HG03097 (cell line): Measurements from ENCODE around the gene AP3B2.

ENCODE experiments used
- ATAC-seq: cut with Tn5 transposase; IDR thresholded peaks from one replicate; pipeline ENCODE4 v1.9.1; 2021; ENCODE audit not compliant: unreplicated experiment, low FRiP score

Gene AP3B2

DNA sequence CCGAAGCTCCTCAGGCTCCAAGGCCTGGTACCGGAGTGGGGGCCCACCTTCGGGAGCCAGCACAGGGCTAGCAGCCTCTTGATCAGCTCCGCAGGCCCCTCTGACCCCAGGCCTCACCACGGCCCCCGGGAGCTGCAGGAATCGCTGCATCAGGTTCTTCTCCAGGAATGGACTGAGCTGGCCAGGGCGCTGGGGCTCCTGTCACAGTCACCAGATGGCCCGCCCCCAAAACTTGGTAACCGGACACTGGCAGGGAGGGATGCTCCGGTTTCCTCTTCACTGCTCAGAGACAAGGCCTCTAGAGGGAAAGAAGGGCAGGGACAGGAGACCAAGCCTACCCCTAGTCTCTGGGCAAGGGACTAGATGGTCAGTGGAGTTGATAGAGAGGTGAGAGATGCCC is 9.9 kb downstream of the AP3B2 start:
- no peak for ATAC-seq

GRCh38 chr15:82698711-82699345 is 10.8 kb downstream of the AP3B2 start:
- no peak for ATAC-seq

- ATAC-seq = no peak
Observed at GRCh38 chr15:82697735-82698407, 11.8 kb downstream of the AP3B2 start.

- no peak for ATAC-seq
Observed at GRCh38 chr15:82692171-82692570, 17.5 kb downstream of the AP3B2 start.

DNA sequence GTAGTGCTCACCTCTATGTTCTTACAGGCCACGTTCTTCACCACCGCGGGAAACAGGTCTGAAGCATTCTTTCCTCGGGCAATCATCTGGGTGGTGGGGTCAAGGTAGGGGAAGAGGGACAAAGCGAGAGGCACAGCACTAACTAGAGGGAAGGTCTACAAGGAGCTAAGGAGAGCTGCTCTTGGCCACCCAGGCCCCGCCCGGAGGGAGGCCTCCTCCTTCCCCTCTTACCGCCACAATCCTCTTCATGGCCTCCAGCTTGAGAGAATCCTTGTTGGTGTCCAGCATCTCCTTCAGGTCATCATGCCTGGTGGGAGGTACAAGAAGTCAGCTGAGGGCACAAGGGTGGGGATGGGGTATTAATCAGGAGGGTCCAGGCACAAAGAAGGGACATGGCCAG is 20.5 kb downstream of the AP3B2 start:
- no peak for ATAC-seq

DNA sequence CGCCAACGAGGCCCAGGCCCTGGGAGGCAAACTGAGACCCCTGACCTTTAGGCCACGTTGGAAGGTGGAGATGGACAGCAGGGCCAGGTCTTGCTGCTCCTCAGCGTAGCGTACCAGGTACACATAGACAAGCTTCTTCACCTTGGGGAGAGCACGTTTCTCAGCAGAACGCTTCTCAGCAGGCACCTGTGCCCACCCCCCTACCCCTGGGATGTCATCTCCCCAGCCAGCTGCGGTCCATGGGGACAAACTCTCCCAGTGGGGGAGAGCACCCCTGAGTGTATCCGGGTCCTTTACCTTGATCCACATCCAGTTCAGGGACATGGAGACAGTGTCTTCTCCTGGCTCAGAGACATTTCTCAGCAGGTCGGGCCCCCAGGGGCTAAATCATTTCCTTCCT is 21.0 kb downstream of the AP3B2 start:
- no peak for ATAC-seq

GRCh38 chr15:82681371-82681770 is 28.3 kb downstream of the AP3B2 start:
- ATAC-seq = no peak

DNA sequence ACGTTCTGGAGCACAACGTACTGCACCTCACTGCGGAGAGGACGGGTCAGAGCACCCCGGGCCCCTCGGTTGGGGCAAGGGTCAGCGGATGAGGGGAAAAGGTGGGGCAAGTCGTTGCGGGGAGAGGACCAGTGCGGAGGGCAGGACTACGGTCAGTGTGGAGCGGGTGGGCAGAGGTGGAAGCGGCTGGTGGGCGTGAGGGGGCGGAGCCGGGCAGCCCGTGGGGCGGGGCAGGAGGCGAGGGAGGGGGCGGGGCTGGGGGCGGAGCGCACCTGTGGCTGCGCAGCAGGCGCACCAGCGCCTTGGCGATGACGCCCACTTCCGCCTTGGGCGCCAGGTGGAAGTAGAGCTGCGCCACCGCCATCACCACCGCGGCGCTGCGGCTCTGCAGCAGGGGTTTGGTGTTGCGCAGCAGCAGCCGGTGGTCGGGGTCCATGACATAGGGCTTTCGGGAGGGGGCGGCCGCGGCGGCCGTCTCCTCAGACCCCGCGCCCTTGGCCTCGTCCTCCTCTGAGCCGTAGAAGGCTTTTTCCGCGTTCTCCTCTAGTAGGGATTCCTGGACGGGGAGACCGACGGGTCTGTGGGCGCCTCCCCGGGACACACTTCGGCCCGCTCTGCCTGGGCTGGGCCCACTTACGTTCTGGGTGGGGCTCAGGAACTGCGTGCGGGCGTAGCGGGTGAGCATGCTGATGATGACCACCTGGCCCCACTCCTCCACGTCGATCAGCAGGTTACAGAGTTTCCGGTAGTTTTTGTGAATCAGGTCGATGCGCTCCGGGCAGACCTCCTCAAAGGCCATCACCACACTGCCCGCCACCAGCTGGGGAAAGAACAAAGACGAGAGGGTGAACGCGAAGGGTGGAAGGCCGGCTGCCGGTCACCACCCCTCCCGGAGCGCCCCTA is 29.2 kb downstream of the AP3B2 start:
- ATAC-seq = no peak

DNA sequence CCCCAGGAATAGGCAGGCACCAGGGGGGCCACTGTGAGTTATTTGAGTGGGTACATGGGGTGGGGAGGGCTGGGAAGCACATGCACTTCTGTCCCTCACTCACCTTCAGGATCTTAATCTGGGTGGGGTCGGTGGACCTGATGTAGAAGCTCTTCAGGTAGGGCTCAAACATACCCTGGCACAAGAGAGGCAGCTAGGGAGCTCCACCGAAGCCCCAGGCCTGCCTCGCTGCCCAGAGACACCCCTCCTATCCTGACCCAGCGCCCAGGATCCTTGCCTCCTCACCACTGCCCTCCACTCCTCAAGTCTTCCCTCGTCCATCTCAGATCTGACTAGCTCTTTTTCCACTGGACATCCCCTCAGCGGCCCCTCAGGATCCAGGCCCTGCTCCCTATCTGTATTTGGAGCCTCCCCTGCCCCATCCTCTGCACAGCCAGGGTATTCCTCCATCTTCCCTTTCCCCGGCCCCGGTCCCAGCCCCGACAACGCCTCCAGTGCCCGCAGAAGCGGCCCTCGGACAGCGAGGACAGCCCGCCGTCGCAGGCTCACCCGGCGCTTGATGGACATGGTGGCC is 30.0 kb downstream of the AP3B2 start:
- ATAC-seq = no peak

GRCh38 chr15:82677720-82678323 is 31.9 kb downstream of the AP3B2 start:
- no peak for ATAC-seq

GRCh38 chr15:82674873-82675272 is 34.8 kb downstream of the AP3B2 start:
- no peak for ATAC-seq

DNA sequence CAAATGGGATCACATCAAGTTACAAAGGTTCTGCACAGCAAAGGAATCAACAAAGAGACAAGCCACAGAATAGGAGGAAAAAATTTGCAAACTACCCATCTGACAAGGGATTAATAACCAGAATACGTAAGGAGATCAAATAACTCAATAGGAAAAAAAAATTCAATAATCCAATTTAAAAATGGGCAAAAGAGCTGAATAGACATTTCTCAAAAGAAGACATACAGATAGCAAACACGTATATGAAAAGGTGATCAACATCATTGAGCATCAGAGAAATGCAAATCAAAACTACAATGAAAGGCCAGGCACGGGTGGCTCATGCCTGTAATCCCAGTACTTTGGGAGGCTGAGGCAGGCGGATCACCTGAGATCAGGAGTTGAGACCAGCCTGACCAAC is 39.0 kb downstream of the AP3B2 start:
- no peak for ATAC-seq

DNA sequence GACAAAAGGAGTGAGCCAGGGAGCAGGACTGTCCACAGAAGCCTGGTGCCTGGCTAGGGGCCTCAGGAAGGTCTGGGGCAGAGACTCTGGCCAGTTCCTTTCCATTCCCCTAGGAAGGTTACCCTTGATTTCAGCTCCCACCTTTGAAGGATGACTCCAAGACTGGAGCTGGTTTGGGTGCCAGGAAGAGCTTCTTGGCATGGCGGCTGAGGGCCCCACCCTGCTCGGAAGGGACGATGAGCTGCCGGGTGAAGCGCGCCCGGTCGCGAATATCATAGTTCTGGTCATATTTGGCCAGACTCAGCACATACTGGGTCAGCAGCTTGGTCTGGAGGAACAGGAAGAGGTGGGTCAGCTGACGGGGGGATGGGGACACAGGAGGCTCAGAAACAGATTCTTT is 43.1 kb downstream of the AP3B2 start:
- no peak for ATAC-seq

GRCh38 chr15:82664021-82664420 is 45.7 kb downstream of the AP3B2 start:
- ATAC-seq = no peak

DNA sequence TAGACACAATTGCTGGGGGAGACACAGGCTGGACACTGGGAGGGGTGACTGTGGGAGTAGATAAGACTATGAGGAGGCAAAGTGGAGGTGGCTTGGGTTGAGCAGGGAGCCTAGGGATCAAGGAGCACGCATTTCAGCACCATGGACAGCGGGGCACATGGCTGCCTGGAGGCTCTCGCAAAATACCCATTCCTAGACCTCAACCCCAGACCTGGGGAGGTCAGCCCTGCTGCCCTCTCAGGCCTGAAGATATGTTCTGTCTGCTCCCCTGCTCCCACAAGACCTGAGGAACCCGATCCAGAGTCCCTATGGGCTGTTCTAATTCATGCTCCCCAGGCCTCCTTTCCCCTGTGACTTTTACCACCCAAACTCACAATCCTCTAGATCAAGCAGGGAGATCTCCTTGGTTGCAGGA is 46.5 kb downstream of the AP3B2 start:
- ATAC-seq = no peak

DNA sequence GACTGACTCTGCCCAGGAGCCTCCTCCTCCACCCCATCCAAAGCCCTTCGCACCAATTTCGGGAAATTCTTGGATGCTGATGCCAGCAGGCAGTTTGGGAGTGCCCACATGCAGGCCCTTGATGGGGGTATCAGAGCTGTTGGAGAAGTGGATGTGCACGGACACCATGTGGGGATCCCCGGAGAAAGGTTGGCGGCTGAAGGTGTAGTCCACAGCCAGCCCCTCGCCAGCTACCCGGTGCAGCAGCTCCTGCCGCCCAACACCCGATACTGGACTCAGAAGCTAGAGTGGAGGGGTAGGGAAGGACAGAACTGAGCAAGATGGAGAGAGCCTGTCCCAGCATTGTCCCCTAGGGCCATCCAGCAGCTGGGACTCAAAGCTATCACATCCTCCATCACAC is 47.0 kb downstream of the AP3B2 start:
- ATAC-seq = no peak

- no peak for ATAC-seq
Observed at GRCh38 chr15:82660378-82660777, 49.3 kb downstream of the AP3B2 start.

- ATAC-seq = no peak
Observed at GRCh38 chr15:82656641-82657266, 52.9 kb downstream of the AP3B2 start.

GRCh38 chr15:82655606-82656005 is 54.1 kb downstream of the AP3B2 start:
- no peak for ATAC-seq

DNA sequence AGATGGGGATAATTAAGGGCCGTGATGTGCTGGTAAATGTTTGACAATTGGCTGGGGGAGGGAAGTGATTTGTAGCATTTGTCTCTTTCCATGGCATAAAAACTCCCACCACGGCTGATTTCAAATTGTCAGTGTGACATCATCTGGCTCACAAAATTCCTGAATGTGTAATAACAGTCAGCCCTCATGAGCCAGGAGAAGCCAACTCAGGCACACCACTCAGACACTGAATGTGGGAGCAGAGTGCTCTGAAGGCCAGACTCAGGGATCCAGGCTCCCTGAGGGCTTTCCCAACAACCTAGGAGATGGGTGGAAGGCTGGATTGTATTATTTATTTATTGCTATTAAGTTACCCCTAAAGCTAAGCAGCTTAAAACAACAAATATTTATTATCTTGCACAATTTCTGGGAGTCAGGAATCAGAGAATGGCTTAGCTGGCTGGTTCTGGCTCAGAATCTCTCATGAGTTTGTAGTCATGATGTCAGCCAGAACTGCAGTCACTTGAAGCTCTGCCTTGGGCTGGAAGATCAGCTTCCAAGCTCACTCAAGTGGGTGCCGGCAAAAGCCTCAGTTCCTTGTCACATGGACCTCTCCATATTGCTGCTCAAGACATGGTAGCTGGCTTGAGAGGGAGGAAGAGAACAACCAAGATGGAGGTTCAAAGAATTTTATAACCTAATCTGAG is 56.0 kb downstream of the AP3B2 start:
- ATAC-seq = no peak
